Measurements from ENCODE around the gene GPD2. TPM values are rescaled to one million over a fixed set of nuclear protein-coding genes. Genes with fewer than 3 reads are reported as not detected.

GPD2 gene
- total RNA-seq, 2 experiments from 2014 or later = 33.5 to 40.9 TPM

DNA sequence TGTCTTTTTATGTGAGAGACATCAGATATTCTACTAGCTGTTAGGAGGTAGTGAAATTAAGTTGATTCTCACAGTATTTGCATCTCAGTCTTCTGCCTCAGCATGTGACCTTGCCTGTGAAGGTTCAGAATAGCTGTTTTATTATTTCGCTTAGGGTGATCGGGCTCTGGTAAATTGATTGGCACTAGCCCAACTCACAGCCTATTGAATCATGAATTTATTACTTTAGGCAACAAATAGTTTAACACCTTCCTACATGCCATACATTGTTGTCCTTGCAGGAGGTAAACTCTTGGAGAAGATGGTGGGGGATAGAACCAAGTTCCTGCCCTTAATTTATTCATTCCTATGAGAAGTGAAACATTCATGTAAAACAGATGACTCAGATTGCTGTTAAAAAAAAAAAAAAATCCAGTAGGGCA is 101.9 kb downstream of the GPD2 start:
- H3K27me3 Mint-ChIP-seq = no peaks in the 10 kb centered on the region
- DNase-seq = no peak
- H3K4me1 Mint-ChIP-seq (ENCODE audit: low read depth) = peaks cover 20% of the 10 kb centered on the region
- peak; percentile 73 for ATAC-seq
- H3K9me3 Mint-ChIP-seq = no peaks in the 10 kb centered on the region
- H3K4me3 Mint-ChIP-seq = no peak overlapping the region
- TF ChIP-seq, protein P1, sequence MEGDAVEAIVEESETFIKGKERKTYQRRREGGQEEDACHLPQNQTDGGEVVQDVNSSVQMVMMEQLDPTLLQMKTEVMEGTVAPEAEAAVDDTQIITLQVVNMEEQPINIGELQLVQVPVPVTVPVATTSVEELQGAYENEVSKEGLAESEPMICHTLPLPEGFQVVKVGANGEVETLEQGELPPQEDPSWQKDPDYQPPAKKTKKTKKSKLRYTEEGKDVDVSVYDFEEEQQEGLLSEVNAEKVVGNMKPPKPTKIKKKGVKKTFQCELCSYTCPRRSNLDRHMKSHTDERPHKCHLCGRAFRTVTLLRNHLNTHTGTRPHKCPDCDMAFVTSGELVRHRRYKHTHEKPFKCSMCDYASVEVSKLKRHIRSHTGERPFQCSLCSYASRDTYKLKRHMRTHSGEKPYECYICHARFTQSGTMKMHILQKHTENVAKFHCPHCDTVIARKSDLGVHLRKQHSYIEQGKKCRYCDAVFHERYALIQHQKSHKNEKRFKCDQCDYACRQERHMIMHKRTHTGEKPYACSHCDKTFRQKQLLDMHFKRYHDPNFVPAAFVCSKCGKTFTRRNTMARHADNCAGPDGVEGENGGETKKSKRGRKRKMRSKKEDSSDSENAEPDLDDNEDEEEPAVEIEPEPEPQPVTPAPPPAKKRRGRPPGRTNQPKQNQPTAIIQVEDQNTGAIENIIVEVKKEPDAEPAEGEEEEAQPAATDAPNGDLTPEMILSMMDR (IDR thresholded peaks at IDR 0.05) = no peak
- peaks cover 7% of the 10 kb centered on the region for H3K36me3 Mint-ChIP-seq (ENCODE audit: low read depth)
- no peak overlapping the region for H3K27ac Mint-ChIP-seq
- intact Hi-C loops (cut with micrococcal nuclease) = no loop called here
- POLR2A ChIA-PET = no interaction called here
- CTCF ChIA-PET = interaction anchor here (1.0 to 1.2 kb wide), 2 partner anchors 17 to 20 kb away, joined by 3 to 4 read pairs; no protein-coding TSS in a partner anchor

DNA sequence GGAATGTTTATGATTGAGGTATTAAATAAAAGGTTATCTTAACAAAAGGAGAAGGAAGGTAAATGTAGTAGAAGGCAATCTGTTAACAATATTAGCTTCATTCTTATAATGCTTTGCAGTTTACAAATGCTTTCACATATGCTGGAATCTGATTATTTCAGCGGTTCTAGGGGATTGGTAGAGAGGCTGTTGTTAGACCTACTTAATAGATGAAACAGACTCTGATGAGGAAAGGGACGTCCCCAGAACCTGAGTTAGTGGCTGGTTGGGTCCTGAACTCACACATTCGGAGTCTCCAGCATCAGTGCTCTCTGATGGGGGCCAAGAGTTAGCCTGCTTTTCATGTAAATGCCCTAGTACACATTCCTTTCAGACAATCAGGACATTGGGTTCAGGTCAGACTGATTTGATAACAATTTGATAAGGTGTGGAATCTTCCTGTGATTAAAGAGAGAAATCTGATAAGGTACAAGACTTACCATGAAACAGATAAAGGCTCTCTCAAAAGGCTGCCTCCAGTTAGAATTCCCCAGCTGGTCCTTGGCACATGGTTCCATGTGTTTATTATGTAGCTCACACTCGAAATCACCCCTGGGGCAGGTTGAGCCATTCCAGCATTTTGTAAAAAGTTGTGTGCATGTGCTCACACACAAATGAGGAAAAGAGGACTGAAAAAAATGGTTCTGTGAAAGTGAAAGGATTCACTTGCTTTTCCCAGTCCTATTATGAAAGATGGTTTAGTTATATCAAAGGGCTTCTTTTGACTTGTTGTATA is 103.1 kb downstream of the GPD2 start:
- H3K36me3 Mint-ChIP-seq (ENCODE audit: low read depth) = peaks cover 6% of the 10 kb centered on the region

DNA sequence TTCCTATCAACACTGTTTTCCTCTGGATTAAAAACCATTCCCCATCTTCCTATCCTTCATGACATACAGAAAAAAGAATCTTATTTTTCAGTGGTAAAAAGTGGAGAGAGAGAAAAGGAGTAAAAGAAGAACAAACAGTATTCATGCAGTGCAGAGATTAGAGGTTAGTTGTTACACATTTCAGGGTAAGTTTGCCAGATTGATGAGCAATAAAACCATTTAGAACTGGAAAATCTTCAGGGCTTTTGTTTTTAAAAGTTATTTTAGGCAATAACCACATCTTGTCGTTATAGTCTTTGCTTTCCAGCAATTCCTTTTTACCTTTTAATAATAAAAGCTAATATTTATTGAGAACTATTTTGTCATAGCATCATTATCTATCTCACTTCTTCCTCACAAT is 104.5 kb downstream of the GPD2 start:
- ATAC-seq = no peak
- H3K4me1 Mint-ChIP-seq (ENCODE audit: low read depth) = peaks cover 20% of the 10 kb centered on the region
- peaks cover 9% of the 10 kb centered on the region for H3K36me3 Mint-ChIP-seq (ENCODE audit: low read depth)
- CTCF ChIA-PET = no interaction called here
- H3K27ac Mint-ChIP-seq = no peak overlapping the region
- no peaks in the 10 kb centered on the region for H3K9me3 Mint-ChIP-seq
- POLR2A ChIA-PET = no interaction called here
- H3K4me3 Mint-ChIP-seq = no peak overlapping the region
- no peaks in the 10 kb centered on the region for H3K27me3 Mint-ChIP-seq
- TF ChIP-seq, protein P1 (IDR thresholded peaks at IDR 0.05) = no peak
- no peak for DNase-seq
- intact Hi-C loops (cut with micrococcal nuclease) = no loop called here

More for the DNA sequence above, 103.1 kb downstream of the GPD2 start:
- ChIA-PET CTCF (interaction anchor here (1.0 kb wide), 1 partner anchor 21 kb away, joined by 4 read pairs; no protein-coding TSS in a partner anchor), POLR2A (no interaction called here)
- Mint-ChIP-seq H3K9me3 (no peaks in the 10 kb centered on the region), H3K4me3 (no peak overlapping the region), H3K27ac (no peak overlapping the region), H3K4me1 (ENCODE audit: low read depth) (peaks cover 20% of the 10 kb centered on the region), H3K27me3 (no peaks in the 10 kb centered on the region)
- TF ChIP-seq, protein P1 (IDR thresholded peaks at IDR 0.05) = no peak
- ATAC-seq = no peak
- intact Hi-C loops (cut with micrococcal nuclease) = no loop called here
- no peak for DNase-seq

DNA sequence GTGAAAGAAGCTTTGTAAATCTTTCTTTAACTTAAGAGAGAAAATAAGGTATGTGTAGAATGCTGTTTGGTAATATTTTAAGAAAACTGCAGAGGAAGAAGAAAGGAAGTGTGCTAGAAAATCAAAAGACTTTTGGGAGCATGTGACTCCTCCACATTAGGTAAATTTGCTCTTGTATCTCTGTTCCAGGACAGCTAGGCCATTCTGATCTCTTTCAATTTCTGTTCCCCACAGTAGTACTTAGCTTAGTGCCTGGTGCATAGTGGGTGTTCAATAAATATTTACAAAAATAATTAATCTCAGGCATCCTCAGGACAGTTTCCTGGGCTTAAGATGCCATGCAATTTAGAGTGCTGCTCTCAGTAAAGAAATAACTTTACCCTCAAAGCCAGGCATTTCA is 105.0 kb downstream of the GPD2 start:
- ChIA-PET CTCF (no interaction called here), POLR2A (no interaction called here)
- ATAC-seq = no peak

DNA sequence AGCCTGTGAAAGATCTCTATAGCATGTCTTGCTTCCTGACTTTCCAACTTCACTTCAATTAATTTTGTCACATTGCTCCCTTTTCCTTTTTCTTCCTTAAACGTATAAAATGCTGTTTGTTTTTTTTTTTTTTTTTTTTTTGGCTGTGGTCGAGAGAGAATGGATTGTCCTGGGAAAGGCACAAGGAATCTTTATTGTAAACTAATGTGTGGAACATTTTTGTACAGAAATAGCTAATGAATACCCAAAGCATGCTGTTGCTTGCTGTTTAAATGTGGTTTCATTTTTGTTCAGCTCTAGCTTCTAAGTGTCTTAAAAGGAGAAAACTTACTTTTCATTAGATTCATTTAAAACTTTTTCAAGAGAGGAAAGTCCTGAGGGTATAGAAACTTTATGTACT is 105.5 kb downstream of the GPD2 start:
- H3K4me1 Mint-ChIP-seq (ENCODE audit: low read depth) = peaks cover 18% of the 10 kb centered on the region
- CTCF ChIA-PET = no interaction called here
- intact Hi-C loops (cut with micrococcal nuclease) = no loop called here
- POLR2A ChIA-PET = no interaction called here
- H3K27ac Mint-ChIP-seq = no peak overlapping the region
- no peaks in the 10 kb centered on the region for H3K9me3 Mint-ChIP-seq
- H3K4me3 Mint-ChIP-seq = no peak overlapping the region
- TF ChIP-seq, protein P1 (IDR thresholded peaks at IDR 0.05) = no peak
- peaks cover 9% of the 10 kb centered on the region for H3K36me3 Mint-ChIP-seq (ENCODE audit: low read depth)
- ATAC-seq = no peak
- H3K27me3 Mint-ChIP-seq = no peaks in the 10 kb centered on the region
- no peak for DNase-seq

More for the DNA sequence above, 105.0 kb downstream of the GPD2 start:
- Mint-ChIP-seq H3K4me1 (ENCODE audit: low read depth) (peaks cover 20% of the 10 kb centered on the region), H3K4me3 (no peak overlapping the region), H3K36me3 (ENCODE audit: low read depth) (peaks cover 9% of the 10 kb centered on the region), H3K27me3 (no peaks in the 10 kb centered on the region), H3K9me3 (no peaks in the 10 kb centered on the region), H3K27ac (no peak overlapping the region)
- intact Hi-C loops (cut with micrococcal nuclease) = no loop called here
- no peak for DNase-seq
- TF ChIP-seq, protein P1 (IDR thresholded peaks at IDR 0.05) = no peak
